Ishikawa (cell line): ENCODE results near the gene SYCP2L.

Experiments used
- FOXM1 ChIP-seq: IDR thresholded peaks from 2 replicates; pipeline ENCODE4 v1.6.1; 2012; ENCODE audit warnings: low read depth, borderline replicate concordance
- TAF1 ChIP-seq: IDR thresholded peaks from 2 replicates; pipeline ENCODE4 v1.6.1; 2012; ENCODE audit warnings: low read depth, mild to moderate bottlenecking
- TEAD4 ChIP-seq: IDR thresholded peaks from 2 replicates; pipeline ENCODE4 v1.6.1; 2012

DNA sequence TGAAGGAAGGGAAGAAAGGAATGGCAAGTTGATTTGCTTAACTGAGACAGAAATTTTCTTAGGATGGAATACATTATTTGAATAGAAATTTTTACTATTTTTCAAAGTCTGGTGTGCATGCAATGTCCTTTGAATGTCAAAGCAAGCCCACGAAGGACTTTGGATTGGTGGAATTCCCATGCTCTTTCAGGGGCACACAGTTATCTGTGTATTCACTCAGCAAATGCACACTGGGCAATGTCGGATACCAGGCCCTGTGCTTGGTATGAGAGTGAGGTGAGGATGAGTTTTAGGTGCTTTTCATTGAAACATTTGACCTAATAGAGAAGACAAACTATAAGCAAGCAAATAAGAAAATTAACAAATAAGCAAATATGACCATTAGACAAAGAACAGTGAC, 73.3 kb downstream of the SYCP2L start:
- no peak for TF ChIP-seq FOXM1
- no peak for TF ChIP-seq TAF1
- TF ChIP-seq TEAD4, result no peak
